NCI-H1694 (cell line): ENCODE measurements around the gene MAGEA8.
"Not testable (repeated sequence)": the region's sequence is repeated elsewhere in the genome, so short reads cannot be mapped to it uniquely, and the experiment has no call there.

Source experiments
- DNase-seq: peaks from one replicate; lab custom pipeline; 2025; lab: John Stamatoyannopoulos, UW

Gene MAGEA8

GRCh38 chrX:149881081-149881711, at the start of gene MAGEA8:
Gene MAGEA8, plus strand, starts transcription at chrX:149881183. Its CDS starts 3,090 bp downstream, at chrX:149884273.
- no peak for DNase-seq

- no peak for DNase-seq
Observed at GRCh38 chrX:149831473-149831872, 49.5 kb upstream of the MAGEA8 start.

GRCh38 chrX:149836728-149837127, 44.3 kb upstream of the MAGEA8 start:
- DNase-seq: not testable (repeated sequence)

- no peak for DNase-seq
Observed at GRCh38 chrX:149837167-149837566, 43.8 kb upstream of the MAGEA8 start.

- no peak for DNase-seq
Observed at GRCh38 chrX:149837639-149838038, 43.3 kb upstream of the MAGEA8 start.

GRCh38 chrX:149841929-149842328, 39.1 kb upstream of the MAGEA8 start:
- no peak for DNase-seq

- no peak for DNase-seq
Observed at GRCh38 chrX:149845385-149845784, 35.6 kb upstream of the MAGEA8 start.

- no peak for DNase-seq
Observed at GRCh38 chrX:149846789-149847188, 34.2 kb upstream of the MAGEA8 start.

GRCh38 chrX:149848855-149849254, 32.1 kb upstream of the MAGEA8 start:
- DNase-seq: no peak

GRCh38 chrX:149849787-149850186, 31.2 kb upstream of the MAGEA8 start:
- no peak for DNase-seq

GRCh38 chrX:149851864-149852263, 29.1 kb upstream of the MAGEA8 start:
- no peak for DNase-seq

- DNase-seq: no peak
Observed at GRCh38 chrX:149853925-149854324, 27.1 kb upstream of the MAGEA8 start.

- DNase-seq: no peak
Observed at GRCh38 chrX:149858592-149858991, 22.4 kb upstream of the MAGEA8 start.

- DNase-seq: no peak
Observed at GRCh38 chrX:149860445-149860844, 20.5 kb upstream of the MAGEA8 start.

- no peak for DNase-seq
Observed at GRCh38 chrX:149865390-149865789, 15.6 kb upstream of the MAGEA8 start.

GRCh38 chrX:149867488-149867887, 13.5 kb upstream of the MAGEA8 start:
- no peak for DNase-seq

GRCh38 chrX:149870840-149871239, 10.1 kb upstream of the MAGEA8 start:
- DNase-seq: no peak

GRCh38 chrX:149871433-149871832, 9.6 kb upstream of the MAGEA8 start:
- DNase-seq: no peak

GRCh38 chrX:149871940-149872339, 9.0 kb upstream of the MAGEA8 start:
- DNase-seq: no peak

GRCh38 chrX:149877157-149877556, 3.8 kb upstream of the MAGEA8 start:
- DNase-seq: no peak

- DNase-seq: no peak
Observed at GRCh38 chrX:149877636-149878035, 3.3 kb upstream of the MAGEA8 start.

- DNase-seq: not testable (repeated sequence)
Observed at GRCh38 chrX:149890828-149891227, 9.8 kb downstream of the MAGEA8 start.

GRCh38 chrX:149898554-149898953, 17.6 kb downstream of the MAGEA8 start:
- DNase-seq: no peak
